ENCODE results near the gene SCOC.
"Not testable (repeated sequence)": the region's sequence is repeated elsewhere in the genome, so short reads cannot be mapped to it uniquely, and the experiment has no call there.

The SCOC gene

GRCh38 chr4:140361099-140361498 is 12.3 kb upstream of the SCOC start:
- no peak for DNase-seq (ENCODE audit: low read depth)

GRCh38 chr4:140363051-140363450 is 10.4 kb upstream of the SCOC start:
- no peak for DNase-seq (ENCODE audit: low read depth)

GRCh38 chr4:140363558-140363957 is 9.9 kb upstream of the SCOC start:
- DNase-seq (ENCODE audit: low read depth), result no peak

GRCh38 chr4:140367738-140368137 is 5.7 kb upstream of the SCOC start:
- DNase-seq (ENCODE audit: low read depth), result no peak

- no peak for DNase-seq (ENCODE audit: low read depth)
These were observed 4.8 kb upstream of the SCOC start for GRCh38 chr4:140368686-140369085.

- DNase-seq (ENCODE audit: low read depth), result no peak
These were observed 607 bp upstream of the SCOC start for GRCh38 chr4:140372751-140373327.

- DNase-seq (ENCODE audit: low read depth), result no peak
These were observed 658 bp downstream of the SCOC start for GRCh38 chr4:140374130-140374477.

GRCh38 chr4:140382732-140383131 is 9.3 kb downstream of the SCOC start:
- no peak for DNase-seq (ENCODE audit: low read depth)

- DNase-seq (ENCODE audit: low read depth), result no peak
These were observed 14.6 kb downstream of the SCOC start for GRCh38 chr4:140388015-140388414.

- DNase-seq (ENCODE audit: low read depth), result no peak
These were observed 22.2 kb downstream of the SCOC start for GRCh38 chr4:140395668-140396067.

GRCh38 chr4:140400111-140400510 is 26.7 kb downstream of the SCOC start:
- DNase-seq (ENCODE audit: low read depth), result no peak

GRCh38 chr4:140406292-140406691 is 32.8 kb downstream of the SCOC start:
- no peak for DNase-seq (ENCODE audit: low read depth)

- DNase-seq (ENCODE audit: low read depth), result no peak
These were observed 35.5 kb downstream of the SCOC start for GRCh38 chr4:140408974-140409373.

- DNase-seq (ENCODE audit: low read depth), result not testable (repeated sequence)
These were observed 39.9 kb downstream of the SCOC start for GRCh38 chr4:140413130-140413969.

GRCh38 chr4:140423106-140423505 is 49.7 kb downstream of the SCOC start:
- no peak for DNase-seq (ENCODE audit: low read depth)

- no peak for DNase-seq (ENCODE audit: low read depth)
These were observed 53.2 kb downstream of the SCOC start for GRCh38 chr4:140426610-140427105.

- DNase-seq (ENCODE audit: low read depth), result no peak
These were observed 53.9 kb downstream of the SCOC start, which contains the start of gene CLGN for GRCh38 chr4:140427106-140427918. Gene CLGN (minus strand): TSS chr4:140427648. CDS start chr4:140413078, 14,570 bp downstream.

- no peak for DNase-seq (ENCODE audit: low read depth)
These were observed 54.5 kb downstream of the SCOC start for GRCh38 chr4:140427919-140428471.

All from stimulated activated CD8-positive, alpha-beta memory T cell treated with anti-CD3 and anti-CD28 coated beads, Interleukin-12 subunit alpha, Interleukin-12 subunit beta, amount 100 ng/mL, for 1 hour (primary cell).